Stimulated activated CD4-positive, alpha-beta T cell treated with anti-CD3 and anti-CD28 coated beads, Interleukin-2, amount 100 ng/mL, for 24 hours (primary cell): ENCODE measurements around the gene FMNL1.

ENCODE experiments used
- DNase-seq, 2 donors: peaks; one replicate each; pipeline ENCODE4 v3.0.0-alpha.2; 2020

The FMNL1 gene

DNA sequence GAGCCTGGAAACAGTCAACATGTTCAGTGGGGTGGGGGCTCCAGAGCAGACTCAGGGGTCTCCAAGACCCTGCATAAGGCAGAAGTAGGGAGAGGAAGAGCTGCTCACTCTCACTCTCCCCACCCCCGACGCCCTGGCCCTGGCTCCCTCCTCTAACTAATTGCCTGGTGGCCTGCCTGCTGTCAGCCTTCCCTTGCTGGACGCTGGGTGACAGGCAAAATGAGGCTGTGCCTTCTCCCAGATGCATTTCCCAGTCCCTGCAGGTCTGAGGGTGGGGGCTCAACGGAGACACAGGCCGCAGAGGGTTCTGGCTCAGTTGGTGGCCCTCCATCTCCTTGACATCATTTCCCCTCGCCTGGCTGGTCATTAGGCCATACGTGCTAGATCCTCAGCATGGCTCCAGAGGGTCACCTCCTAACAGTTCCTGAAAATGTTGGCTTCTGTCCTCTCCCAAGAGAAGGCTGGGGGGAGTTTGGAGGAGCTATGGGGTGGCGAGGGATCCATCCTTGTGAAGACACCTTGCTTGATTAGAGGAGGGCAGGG, 1.4 kb downstream of the FMNL1 start:
- DNase-seq = no peak

DNA sequence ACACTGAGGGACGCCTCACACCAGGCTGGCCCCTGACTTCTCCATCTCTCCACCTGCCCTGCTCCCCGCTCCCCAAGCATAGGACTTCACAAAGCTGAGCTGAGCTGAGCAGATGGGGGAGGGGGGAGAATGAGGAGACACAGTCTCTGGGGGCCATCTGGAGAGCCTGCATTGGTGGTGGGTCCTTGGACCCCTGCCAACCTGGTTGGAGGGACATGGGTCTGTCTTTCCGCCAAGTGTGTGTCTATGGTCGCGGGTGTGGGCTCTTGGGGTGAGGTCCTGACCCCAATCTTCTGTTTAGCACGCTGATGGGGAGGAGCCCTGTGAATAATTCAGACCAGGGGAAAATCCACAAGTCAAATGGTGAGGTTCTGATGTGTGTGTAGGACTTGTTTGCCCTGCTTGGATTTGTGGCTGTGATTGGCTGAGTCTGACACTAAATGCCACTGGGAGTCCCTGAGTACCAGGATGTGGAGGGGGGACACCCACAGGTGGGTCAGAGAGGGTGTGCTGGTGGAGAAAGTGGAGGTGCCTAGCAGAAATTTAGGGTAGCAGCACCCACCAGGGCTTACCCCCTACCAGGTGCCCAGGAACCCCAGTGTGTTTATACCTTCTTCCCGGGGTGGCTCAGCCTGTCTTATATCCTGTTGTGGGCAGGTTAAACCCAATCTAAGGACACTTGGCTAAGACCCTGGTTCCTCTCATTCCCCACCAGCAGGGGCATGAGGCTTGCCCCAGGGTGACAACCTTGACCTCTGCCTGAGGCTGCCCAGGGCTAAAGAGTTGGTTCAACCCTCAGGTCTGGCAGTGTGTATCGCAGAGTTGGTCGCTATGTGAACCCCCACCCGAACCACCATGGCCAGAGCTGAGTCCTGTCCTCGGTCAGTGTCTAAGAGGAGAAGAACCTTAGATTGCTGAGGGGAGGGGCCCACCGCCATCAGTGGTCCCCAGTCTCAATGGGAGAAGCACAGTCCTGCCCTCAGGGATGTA, 2.1 kb downstream of the FMNL1 start:
- DNase-seq = peak; percentile 68 to 70

DNA sequence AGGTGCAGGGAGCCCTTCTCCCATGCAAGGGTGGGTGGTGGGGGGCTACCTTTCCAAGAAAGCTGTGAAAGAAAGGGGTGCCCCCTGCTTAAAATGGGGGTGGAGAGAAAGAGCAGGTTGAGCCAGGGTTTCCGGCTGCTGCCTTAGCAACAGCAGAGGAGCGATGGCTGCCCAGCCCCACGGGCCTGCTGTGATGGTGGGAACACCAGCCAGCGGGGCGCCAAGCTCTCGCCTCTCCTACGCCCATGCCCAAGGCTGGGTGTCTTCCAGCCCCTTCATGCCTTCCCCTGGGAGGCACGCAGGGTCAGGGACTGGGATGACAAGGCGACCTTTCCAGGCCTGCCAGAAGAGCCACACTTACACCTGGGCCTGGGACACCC, 3.0 kb downstream of the FMNL1 start:
- peak in 1 of 2 donors; percentile 44 for DNase-seq

DNA sequence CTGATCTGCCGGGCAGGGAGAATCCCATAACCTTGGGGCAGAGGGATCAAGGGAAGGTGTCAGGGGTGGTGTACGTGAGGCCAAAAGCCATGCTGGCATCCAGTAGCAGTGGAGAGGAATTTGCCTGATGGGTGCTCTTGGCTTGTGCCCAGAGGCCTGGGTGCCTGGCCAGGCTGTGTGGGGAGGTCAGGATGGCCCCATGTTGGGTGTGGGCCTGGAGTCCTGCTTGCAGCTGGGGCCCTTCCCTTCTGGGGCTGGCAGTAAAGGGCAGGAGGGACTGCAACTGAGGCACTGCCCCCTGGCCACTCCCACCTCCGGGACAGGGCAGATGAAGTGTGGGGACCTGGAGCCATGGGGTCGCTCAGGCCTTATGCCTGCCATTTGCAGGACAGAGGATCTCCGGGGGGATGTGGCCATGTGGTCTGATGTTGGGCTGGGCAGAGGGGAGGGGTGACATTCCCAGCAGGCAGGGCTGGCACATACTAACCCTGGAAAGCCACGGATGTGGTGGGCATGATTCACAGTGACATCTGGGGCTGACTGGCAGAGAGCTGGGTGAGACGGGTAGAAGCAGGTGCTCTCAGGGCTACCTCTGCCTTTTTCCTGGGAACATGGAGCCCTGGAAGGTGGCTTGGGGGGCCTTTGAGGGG, 3.5 kb downstream of the FMNL1 start:
- DNase-seq = peak in 1 of 2 donors; percentile 63

DNA sequence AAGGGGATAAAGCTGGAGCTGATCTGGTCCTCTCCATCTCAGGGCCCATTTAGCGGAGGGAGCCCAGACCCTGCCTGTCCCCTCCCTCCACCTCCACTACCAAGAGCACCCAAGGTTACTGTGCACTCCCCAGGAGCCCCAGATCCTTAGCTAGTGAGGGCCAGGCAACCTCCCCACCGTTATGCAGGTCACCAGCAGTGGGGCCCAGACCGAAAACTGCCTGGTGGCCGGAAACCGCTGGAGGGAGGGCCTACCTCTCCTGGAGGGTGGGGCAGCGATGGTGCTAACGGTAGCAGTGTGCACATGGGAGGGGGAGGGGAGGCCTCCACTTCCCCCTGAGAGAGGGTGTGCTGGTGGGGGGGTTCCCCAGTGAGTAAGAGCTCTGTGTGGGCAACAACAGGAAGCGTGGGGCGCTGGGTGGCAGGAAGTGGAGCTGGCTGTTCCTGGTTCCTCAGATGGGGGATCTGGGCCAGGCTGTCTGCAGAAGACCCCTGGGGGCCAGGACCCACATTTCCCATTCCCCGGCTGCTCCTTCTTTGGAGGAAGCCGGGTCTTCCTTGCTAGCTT, 4.4 kb downstream of the FMNL1 start:
- peak; percentile 95 to 96 for DNase-seq

DNA sequence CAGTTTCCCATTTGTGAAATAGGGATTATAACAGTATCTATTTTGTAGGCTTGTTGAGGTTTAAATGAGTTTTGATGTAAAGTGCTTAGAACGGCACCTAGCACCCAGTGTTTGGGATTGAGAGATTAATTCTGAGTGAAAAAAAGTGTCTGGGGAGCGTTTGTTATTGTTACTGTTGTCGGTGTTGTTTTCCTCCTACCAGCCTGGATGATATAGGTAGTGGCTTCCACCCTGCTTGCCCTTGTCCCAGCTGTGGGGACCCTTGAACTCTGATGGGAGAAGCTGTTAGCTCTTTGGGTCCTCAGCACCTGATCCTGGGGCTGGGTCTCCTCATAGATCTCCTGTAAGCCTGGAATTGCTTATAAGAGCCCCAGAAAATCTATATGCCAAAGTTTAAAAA, 4.9 kb downstream of the FMNL1 start:
- DNase-seq = no peak

DNA sequence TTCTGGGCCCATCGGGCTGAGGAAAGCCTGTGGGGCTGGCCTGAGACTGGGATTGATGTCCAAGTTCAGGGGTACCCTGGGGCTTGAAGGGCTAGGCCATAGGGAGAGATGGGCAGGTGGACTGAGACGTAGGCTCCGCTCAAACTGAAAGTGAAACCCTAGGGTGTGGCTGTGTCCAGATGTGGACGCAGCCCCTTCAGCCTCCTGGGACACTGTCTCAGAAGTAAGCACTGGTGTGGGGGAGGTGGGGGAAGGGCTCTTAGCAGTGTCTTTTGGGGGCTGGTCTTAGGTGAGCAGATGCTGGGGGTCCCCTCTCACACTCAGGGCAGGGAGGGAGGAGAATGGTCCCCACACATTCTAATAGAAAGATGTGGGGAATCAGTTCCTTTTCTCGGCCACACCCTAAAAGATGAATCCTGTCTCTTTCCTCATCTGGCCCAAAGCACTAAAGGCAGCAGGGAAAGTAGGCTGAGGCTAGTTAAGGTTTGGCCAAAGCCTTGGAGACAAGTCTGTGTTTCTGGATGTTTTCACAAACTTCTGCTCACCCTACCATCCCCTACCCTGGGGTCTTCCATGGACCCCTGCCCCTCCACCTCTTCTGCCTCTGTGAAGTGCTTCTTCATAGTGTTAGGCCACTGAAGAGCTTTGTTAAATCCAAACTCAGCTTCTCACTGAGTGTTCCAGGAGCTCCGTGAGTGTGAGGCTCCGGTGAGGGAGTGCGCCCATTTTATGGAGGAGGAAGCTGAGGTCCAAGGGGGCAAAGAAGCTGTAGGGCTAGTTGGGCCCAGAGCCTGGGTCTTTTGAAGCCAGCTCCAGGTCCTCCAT, 5.6 kb downstream of the FMNL1 start:
- no peak for DNase-seq

DNA sequence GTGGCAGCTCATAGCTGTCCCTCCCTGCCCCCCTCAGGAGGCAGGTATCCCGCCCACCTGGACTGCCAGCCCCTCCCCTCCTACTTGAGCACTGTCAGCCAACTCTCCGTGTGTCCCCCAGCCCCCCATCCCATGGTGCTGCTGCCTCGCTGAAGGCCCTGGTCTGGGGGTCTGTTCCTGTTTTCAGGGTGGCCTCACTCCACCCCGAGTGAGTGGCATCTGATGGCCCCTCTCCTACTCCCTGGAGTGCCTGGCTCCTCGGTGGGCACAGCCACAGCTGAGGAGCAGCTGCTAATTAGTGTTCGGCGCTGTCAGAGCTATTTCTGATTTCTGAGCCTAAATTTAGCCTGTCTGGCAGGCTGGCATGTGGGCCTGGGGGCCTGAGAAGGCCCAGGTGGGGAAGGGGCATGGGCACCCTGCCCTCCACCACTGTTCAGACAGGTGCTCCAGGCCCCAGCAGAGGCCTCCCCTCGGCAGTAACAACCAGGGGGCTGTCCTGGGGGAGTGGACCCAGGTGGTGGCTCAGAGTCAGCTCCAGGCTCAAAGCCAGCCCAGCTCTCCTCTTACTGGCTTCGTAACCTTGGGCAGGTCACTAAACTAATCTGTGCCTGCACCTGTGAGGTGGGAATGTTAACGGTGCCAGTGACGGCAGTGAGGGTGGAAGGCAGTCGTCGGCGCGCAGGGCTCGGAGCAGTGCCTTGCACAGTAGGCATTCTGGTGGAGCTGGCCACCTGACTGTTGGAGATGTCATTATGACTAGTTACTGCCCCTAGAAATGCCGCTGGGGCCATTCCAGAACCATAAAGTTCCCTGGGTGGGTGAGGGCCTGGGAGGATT, 6.5 kb downstream of the FMNL1 start:
- peak in 1 of 2 donors; percentile 48 for DNase-seq

DNA sequence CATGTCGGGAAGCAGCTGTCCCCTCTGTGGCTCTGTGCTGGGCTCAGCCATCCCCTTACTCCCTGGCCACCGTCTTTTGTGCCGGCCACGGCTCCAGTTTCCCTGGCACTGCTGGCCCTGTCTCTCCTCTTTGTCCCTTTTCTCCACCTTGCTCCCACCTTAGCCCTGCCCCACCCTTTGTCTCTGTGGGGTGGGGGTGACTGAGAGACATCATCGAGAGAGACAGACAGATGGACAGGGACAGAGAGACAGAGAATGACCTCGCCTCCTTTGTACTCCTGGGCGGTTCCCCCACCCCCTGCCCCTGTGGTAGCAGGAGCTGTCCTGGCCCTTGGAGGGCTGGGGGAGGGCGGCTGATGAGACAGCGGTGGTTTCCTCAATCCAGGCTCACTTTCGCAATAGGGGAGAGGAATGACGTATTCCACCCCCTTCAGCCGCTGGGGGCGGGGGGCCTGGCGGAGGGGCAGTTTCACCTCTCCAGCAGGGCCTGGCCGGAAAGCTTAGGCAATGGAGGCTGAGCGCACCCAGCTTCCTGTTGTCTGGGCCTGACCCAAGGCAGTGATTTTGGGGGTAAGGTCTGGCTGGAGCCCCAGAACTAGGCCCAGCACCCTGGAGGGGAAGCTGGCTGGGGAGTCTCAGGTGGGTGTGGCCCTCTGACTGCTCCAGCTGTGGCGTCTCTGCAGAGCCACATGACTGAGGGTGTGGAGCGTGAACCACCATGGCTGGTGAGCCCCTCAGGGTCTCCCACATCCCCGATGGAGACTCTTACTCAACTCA, 7.3 kb downstream of the FMNL1 start:
- DNase-seq = peak; percentile 88 to 90

DNA sequence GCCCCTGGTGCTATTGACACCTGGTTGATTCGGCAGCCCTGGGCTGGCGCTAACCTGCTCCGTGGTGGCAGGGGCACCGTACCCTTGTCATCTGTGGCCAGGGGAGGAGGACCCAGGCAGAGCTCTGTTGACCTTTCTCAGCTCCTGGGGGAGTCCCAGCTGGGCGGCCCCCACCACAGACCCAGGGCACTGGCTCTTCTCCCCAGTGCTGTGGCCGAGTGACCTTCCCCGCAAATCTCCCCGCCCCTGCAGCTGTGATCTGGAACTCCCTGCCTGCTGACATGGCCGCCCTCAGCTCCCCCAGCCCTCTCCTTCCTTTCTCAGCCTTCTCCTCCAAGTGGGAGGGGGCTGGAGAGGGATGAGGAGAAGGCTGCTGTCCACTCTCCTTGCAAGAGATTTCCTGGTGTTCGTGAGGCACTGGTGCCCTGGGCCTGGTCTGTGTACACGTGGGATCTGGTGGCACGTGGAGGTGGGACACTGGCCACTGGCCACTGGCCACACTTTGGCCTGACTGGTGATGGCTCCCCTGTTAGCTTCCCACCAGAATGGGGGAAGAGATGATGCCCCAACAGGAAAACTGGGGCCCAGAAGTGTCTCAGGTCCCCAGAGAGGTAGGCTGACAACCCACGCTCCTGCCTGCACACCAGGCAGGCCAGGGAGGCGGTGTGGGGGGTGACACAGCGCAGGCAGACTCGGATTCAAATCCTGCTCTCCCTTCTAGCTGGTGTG, 8.2 kb downstream of the FMNL1 start:
- DNase-seq = peak in 1 of 2 donors; percentile 62

DNA sequence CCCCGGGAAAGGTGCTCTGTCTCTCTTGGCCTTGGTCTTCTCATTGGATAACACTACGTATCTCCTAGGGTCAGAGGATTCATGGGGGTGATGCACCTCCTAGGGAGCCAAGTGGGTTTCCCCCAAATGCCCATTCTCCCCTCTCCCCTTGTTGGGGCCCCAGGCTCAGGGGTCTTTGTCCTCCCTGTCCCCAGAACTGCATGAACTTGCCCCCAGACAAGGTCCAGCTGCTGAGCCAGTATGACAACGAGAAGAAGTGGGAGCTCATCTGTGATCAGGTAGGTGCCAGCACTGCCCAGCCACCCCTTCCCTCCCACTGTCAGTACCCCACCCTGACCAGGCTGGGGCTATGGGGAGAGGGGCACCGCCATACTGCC, 8.7 kb downstream of the FMNL1 start:
- no peak for DNase-seq

DNA sequence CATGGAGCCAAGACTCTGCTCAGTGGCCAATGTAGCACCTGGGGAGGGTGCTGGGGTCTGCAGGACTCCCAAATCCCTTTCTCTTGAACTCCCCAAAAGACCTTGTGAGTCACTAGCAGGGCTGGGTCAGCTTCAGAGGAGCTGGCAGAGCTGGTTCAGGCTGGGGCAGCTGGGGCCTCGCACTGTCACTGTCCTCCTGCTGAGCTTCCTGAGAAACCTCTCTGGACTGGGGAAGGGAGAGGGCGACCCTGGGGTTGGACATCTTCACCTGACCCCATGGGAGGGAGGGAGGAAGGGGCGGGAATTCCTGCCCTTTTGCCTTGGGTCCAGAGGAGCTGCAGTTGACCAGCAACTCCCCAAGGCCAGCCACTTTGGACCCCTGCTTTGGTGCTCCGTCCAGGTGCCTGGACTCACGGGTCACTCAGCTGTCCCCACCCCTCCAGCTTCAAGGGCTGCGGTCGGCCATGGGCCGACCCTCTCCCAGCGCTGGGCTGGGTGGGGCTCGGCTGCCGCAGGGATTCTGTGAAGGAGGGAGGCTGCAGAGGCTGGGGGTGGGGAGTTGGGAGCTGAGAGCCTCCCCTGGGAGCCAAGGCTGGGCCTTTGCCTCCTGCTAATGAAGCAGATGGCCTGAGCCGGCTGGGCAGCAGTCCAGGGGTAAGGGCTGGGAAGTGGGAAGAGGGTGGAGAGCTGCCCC, 9.2 kb downstream of the FMNL1 start:
- DNase-seq = no peak

DNA sequence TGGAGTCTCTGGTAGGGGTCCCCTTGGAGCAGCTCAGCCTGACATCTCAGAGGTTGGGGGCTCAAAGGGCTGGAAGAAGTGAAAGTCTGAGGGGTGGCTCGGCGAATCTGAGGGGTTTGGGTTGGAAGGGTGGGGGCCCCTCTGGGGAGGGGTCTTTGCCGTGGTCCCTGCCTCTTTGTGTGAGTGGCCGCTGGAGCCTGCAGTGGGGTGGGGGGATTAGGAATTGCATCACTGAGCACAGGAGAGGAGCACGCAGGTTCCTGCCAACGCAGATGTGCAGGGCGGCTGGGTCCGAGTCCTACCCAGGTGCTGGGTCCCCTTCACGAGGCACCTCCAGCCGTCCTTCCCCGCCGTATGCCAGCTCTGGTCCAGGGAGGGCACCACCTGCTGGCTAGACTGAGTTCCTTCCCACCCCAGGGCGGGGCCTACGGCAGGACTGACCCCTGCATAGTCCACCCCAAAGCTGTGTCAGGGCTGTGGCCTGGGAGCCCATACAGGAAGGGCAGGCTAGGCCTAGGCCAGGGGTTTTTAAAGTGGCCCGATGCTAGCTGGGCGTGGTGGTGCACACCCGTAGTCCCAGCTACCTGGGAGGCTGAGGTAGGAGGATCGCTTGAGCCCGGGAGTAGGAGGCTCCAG, 9.9 kb downstream of the FMNL1 start:
- DNase-seq = peak in 1 of 2 donors; percentile 42

DNA sequence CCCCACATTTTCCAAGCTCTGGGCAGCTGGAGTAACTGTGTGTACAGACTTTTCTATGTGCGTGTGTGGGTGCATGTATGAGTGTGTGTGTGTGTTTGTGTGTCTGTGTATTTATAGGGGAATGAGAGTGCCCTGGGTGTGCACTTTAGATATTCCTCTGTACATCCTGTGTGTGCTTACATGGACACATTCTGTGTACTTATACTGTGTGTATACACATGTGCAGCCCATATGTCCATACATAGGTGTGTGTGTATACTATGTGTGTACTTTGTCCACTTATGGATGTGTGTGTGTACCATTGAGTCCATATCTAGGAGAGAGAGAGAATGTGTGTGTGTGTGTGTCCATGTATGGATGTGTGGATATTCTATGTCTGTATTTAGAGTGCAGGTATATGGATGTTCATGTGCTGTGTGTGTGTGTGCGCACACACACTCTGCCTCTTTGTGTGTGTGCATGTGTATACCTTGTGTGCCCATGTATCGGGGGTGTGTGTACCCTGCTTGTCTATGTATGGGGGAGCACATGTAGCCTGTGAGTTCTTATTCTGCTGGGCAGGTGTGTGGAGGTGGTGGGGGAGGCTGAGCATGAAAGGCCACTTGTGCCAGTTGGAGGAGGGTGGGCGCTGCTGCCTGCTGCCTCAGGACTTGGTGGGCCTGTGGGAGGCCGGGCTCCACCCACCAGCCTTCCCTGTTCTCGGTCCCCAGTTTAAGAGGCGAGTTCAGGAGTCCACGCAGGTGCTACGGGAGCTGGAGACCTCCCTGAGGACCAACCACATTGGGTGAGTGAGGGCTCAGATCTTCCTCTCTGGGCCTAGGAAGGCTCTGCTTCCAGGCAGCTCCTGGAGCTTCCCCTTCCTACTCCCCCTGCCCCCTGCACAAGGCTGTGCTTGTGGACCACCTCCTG, 11.1 kb downstream of the FMNL1 start:
- no peak for DNase-seq

DNA sequence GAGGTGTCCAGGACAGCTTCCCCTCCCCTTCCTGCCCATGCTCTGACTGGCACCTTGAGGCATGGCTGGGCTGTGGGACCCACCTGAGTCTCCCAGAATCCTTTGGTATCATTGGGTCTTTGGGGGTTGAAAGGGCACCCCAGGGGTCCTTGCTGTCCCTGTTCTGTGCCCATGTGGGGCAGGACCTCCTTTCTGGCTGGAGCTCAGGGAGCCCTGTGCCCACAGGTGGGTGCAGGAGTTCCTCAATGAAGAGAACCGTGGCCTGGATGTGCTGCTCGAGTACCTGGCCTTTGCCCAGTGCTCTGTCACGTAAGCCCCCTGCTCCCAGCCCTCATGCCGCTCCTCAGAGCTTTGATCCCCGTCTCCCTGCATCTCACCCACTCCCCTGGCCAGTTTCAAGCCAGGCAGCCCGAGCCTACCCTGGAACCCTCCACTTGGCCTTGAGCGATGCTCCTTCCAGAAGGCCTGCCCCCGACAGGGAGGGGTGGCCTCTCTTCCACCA, 11.8 kb downstream of the FMNL1 start:
- no peak for DNase-seq

DNA sequence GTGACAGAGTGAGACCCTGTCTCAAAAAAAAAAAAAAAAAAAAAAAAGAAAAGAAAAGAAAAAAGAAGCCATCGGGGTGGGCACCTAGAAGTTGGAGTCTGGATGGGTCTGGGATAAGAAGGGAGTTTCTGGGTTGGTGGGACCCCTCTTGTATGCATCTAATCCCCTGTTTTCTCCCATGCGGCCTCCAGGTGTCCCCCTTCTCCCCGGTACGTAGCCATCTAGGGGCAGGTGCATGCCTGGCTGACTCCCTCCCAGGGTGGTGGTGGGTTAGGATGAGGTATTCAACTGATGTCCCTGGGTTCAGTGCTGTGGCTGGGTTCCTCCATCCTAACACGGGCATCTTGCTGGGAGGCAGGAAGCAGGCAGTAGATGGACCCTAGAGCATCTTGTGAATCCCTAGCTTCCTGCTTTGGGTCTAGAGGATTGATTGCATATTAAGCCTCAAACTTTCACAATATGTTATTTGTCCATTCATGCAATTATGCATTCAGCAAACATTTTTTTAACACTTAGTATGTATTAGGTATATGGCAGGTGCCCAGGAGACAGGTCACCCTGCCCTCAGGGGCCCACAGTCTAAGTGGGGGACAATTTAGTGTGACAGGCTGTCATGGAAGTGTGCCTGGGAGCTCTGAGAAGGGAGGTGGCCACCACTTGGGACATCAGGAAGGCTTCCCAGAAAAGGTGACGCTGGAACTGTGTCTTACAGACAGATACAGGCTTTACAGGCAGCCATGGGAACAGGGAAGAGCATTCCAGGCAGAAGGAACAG, 13.1 kb downstream of the FMNL1 start:
- peak in 1 of 2 donors; percentile 46 for DNase-seq
